Fibroblast of lung (primary cell): ENCODE results near the gene AURKB.

Experiments
- CTCF ChIP-seq, 2 donors: IDR thresholded peaks in 1 of 2; conservative IDR thresholded peaks in 1 of 2; 1 replicate in 1 of 2; 2 replicates in 1 of 2; pipeline ENCODE4 v1.5.1; 2011 to 2012; ENCODE audit warnings: low read length in 2 of 2, control low read depth in 1 of 2, inconsistent platforms in 1 of 2, low read depth in 1 of 2, mild to moderate bottlenecking in 1 of 2
- EZH2 ChIP-seq: IDR thresholded peaks from 2 replicates; pipeline ENCODE4 v1.5.1; 2012; ENCODE audit warnings: low read length, control low read depth, mild to moderate bottlenecking; ENCODE audit errors: missing control alignments

- TF ChIP-seq CTCF (conservative IDR thresholded peaks at IDR 0.05 in 1 of 2, IDR thresholded peaks at IDR 0.05 in 1 of 2; ENCODE audit: low read depth in 1 of 2, low read length in 2 of 2) (no peak), EZH2 (no peak)
Measured at GRCh38 chr17:8254881-8255280, 44.5 kb upstream of the AURKB start.
